Nucleus accumbens (tissue), 56 donors: Measurements from ENCODE around the gene UBE2D2.

Experiments
- DNase-seq, 56 donors: peaks; one replicate each; lab custom pipeline; 2025; lab: John Stamatoyannopoulos, UW

UBE2D2 gene

DNA sequence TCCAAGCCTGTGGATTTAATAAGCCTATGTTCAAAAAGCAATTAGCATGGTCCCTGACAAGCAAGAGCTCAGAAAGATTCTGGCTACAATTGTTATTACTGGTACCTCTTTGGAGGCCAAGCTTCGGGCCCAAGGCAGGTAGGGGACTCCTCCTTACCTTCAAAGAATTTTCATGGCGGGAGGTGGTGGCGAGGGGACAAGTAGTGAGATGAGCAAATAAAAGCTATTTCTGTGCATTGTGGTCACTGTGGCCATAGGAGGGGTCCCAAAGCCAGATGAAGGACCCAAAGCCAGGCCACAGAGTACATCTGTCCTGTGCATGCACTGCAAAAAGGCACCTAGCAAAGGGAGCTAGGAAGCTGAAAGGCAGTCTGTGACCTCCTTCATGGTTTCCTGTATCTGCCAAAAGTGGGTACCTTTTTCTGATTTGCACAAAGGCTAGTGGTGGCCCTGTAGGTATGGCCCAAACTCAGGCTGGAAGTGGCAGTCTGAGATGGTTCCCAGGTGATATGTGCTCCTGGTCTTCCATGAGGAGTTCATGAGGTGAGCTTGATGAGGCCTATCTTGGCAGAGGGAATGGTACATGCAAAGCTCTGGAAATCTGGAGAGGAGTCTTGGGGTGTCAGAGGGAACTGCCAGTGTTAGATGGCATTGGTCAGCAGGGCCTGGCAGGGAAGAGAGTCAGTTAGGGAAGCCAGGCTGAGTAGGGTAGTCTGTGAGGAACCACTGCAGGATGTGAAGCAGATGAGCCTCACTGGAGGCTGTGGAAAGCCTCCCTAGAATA is 83.7 kb downstream of the UBE2D2 start:
- DNase-seq = no peak

GRCh38 chr5:139645430-139645871 is 84.3 kb downstream of the UBE2D2 start:
- no peak for DNase-seq

DNA sequence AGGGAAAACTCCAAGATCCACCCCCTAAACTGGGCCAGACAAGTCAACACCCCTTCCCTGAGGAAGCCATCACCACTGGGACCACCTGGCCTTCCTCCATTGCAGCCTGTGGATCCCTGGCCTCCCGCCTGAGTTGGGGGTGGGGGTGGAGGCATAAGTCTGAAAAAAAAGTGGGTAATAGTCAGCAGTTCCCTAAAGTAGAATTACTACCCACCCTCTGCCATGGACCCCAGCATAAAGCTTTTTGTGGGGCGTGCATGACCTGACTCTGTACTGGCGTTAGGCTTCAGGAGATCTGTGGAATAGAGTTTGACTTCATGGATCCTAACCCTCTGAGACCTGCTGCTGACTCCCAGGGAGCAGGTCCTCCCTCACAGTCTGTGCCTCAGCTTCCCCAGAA is 85.0 kb downstream of the UBE2D2 start:
- DNase-seq = no peak

DNA sequence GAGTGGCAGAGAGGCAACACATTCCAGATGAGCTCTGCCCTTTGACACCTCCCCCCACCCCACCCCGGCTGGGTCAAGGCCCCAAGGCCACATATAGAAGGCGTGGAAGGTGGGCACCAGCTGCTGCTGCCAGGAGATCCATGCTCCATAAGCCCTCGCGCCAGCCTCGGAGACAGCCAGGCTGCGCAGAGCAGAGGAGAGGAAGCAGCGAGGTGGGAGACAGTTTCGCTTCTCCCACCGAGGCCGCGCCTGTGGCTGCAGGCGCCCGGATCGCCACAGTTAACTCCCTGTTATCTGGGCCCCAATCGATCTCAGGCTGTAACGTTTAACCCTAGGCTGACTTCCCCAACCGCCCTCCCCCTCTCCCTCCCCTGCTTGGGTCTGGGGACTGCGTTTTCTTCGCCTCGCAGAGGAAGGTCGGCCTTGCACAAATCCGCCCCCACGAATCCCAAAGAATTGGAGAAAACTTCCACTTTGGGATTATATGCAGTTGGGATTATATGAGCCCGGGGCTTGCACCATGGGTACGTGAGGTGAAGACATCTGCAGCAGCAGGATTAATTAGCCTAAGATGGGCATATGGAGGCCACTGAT is 85.9 kb downstream of the UBE2D2 start:
- peak in 1 of 56 donors; percentile 26 for DNase-seq

DNA sequence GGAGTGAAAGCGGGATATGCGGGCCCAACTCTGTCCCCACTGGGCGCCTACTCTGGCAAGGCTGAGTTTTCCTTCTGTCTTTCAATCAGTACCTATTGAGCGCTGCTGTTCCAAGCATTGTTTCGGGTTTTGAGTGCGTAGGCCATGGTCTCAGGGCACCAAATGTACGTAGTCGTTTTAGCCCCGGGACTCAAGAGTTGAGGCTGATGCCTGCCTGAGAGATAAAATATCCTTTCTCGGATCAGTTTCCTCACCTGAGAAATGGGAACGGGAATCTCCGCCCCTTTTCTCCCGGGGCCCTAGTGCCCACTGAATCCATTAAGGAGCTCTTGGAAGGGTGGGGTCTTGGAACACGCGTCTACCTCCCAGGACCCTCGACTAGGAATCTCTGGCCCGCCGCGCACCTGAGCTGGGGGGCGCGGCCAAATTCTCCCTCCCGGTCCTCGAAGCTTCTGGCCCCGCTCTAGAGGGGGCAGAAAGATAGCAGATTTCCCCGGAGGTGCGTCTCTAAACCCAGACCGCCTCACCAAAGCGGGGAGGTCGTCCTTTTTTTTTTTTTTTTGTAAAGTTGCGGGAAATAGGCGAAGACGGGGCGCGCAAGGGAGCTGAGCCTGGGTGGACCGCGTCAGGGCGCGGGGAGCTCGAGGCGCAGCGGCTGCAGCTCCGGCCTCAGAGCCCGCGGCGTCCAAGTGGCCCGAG is 86.5 kb downstream of the UBE2D2 start:
- DNase-seq = no peak

DNA sequence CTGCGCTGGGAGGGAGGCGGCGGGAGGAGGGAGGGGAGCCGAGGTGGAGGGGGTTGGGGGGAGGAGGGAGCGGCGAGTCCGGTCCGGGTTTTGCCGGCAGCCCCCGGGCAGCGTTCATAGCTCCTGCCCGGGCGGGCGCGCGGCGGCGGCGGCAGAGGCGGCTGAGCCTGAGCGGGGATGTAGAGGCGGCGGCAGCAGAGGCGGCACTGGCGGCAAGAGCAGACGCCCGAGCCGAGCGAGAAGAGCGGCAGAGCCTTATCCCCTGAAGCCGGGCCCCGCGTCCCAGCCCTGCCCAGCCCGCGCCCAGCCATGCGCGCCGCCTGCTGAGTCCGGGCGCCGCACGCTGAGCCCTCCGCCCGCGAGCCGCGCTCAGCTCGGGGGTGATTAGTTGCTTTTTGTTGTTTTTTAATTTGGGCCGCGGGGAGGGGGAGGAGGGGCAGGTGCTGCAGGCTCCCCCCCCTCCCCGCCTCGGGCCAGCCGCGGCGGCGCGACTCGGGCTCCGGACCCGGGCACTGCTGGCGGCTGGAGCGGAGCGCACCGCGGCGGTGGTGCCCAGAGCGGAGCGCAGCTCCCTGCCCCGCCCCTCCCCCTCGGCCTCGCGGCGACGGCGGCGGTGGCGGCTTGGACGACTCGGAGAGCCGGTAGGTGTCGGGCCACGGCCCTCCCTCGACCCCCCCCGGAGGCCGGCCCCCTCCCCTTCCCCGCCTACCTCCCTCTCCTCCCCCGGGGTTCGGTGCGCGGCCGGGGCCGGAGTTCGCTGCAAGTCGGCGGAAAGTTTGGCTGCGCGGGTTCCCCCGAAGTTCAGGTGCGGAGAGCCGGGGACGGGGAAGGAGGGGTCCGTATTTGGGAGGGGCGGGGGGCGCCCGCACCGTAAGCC is 87.3 kb downstream of the UBE2D2 start, which contains the start of gene CXXC5:
TSS of gene CXXC5 (plus strand) at position 145 of the 877 bp plus-strand sequence. CDS start 32,175 bp downstream, outside the sequence.
- DNase-seq = peak in 51 of 56 donors; percentile 52 to 90 (median 79)

GRCh38 chr5:139649082-139649991 is 88.2 kb downstream of the UBE2D2 start:
- peak in 21 of 56 donors; percentile 34 to 75 (median 47) for DNase-seq

DNA sequence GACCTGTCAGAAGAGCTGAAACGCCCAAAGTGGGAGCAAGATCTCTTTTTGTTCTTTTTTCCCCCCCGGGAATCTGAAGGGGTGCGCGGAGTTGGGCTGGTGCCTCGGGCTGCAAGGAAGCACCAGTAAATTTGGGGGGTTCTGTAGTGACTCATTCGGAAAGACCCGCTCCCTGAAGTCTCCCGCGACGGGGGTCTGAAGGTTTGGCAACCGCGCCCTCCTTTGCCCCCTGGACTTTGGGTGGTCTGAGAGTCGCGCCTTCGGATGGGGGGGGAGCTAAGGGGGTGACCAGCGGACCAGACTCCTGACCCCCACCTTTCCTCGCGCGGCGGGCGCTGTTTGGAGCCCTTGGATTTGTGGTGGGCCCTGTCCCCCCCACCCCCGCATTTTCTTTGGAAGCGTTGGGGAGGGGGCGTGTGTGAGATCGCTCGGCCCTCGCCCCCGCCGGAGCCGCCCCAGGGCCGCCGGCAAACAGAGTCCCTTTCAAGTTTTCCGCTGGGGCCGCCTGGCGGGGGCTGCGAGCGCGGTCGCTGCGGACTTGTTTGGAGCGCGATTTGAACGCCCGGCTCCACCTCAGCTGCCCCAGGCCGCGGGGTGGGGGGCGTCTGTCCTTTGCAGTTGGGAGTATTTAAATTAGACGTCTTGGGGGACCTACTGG is 89.0 kb downstream of the UBE2D2 start:
- peak in 22 of 56 donors; percentile 29 to 77 (median 50) for DNase-seq

GRCh38 chr5:139650689-139651042 is 89.5 kb downstream of the UBE2D2 start:
- peak in 24 of 56 donors; percentile 43 to 84 (median 60) for DNase-seq

DNA sequence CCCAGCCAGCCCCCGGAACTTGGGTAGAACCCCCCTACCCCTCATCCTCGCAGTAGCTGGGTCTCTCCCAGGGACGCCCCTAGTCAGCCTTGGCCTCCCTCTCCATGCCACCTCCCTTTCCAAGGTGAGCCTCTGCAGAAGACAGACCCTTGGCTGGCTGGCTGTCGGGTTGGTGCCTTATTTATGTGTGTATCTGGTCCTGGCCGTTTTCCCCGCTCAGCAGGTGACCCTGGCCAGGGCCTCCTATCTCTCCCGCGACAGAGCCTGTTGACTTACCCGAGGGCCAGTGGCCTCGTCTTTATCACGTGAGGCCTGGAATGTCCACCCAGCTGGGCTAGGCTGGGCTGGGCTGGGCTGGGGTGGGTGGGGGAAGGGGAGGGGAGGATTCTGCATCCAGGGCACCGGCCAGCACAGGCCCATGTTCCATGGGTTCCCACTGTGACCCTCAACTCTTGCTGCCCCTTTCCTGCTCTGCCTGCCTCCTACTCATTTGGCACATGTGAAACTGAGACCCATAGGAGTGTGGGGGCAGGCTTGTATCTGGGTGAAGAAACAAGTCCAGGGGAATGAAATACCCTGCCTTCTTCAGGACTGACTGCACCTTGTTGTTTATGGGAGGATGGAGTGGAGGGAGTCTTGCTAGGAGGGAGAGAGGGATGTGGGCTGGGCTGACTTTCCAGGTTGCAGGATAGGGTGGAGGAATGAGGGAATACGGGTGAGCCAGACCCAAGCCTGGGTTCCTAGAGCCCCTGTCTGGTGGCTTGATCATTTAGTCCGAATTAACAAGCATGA is 90.1 kb downstream of the UBE2D2 start:
- DNase-seq = peak in 47 of 56 donors; percentile 37 to 86 (median 70)

DNA sequence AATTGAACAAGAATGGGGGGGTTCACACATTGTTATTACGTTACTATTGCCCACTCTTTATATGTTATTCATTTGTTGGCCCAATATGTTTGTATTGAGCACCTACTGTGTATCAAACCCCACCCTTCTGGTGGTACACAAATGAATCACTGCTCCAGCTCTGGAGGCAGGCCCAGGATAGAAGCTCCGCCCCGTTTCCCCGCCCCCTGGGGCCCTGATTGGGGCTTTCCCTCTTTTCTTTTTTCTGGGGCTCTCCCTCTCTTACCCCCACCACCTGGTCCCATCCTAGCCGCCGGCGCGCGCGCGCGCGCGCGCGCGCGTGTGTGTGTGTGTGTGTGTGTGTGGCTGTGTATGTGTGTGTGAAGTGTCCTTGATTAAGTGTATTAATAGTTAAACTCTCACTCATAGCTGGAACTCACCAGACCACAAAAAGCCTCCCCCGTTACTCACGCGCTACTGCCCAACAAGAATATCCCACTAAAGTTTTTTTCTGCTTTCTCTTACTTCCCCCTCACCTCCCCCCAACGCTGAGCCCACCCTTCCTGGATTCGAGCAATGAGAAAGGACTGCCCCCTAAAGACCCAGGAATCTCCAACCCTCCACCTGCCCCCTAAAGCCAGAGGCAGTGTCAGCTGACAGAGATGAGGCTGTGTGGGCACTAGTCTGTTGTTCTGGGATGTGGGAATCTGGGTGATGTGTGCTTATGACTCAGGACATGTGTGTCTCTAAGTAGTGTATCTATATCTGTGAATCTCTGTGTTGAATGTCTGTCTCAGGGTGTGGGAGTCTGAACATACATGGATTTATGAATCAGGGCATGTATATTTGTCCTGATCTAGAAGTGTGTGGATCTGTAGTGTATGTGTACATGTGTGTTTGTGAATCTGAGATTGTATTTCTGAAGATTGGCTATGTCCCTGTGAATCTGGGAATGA is 91.0 kb downstream of the UBE2D2 start:
- DNase-seq = peak in 52 of 56 donors; percentile 35 to 94 (median 83)

DNA sequence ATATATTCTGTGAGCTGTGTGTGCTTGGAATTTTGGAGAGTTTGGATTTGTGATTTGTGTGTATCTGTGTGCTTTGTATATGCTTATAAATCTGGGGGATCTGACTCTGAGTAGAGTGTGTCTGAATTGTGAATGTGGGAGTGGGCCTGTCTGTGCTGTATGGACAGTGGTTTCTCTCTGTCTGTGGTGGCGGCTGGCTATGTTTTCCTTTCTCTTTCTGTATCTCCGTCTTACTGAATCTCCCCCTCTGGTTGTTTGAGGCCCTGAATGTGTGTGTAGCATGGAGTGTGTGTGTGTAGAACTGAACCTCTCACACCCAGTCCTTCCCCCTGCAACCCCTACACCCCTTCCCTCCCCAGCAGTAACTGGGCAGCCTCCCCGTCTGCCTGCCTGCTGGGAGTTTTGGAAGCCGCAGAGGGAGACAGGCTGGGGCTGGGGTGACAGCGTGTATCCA is 91.7 kb downstream of the UBE2D2 start:
- peak in 1 of 56 donors; percentile 40 for DNase-seq

GRCh38 chr5:139653616-139654015 is 92.5 kb downstream of the UBE2D2 start:
- no peak for DNase-seq

GRCh38 chr5:139654464-139654863 is 93.3 kb downstream of the UBE2D2 start:
- no peak for DNase-seq

- DNase-seq = peak in 5 of 56 donors; percentile 23 to 35 (median 29)
Measured at GRCh38 chr5:139654871-139655491, 93.8 kb downstream of the UBE2D2 start.

DNA sequence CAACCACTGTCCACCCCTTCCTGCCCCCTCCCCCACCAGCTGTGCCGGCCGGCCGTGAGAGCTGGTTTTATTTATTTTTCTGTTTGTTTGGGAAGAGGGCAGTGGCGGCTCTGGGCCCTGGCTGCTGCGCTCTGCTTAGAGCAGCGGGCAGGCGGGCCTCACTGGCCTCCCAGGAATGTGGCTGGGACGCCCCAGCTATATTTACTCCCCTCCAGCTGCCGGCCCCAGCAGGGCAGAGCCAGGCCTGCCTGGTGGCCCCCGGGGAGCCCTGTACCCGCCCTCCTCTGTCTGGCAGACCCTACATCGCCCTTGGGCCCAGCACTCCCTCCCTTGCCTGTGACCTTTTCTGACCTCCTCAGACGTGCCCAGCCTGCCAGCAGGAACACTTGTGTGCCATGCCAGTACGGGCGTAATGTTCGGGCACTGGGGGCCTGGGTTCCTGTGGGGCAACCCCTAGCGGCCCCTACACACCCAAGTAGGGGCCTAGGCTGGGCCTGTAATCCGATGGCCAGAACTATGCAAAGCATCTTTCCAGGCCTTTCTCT is 94.7 kb downstream of the UBE2D2 start:
- peak in 26 of 56 donors; percentile 18 to 68 (median 45) for DNase-seq
